Naive thymus-derived CD8-positive, alpha-beta T cell (primary cell): ENCODE data around the gene RHO. TPM values are rescaled to one million over a fixed set of nuclear protein-coding genes. Genes with fewer than 3 reads are reported as not detected.
"Not testable (repeated sequence)": the region's sequence is repeated elsewhere in the genome, so short reads cannot be mapped to it uniquely, and the experiment has no call there.

Source experiments
- ATAC-seq, 2 donors: fragments of 150-1000 bp; cut with Tn5 transposase in 1 of 2; sonication (Bioruptor Pico), chemical (Tn5 transposase) in 1 of 2; 1 replicate in 1 of 2; 2 replicates in 1 of 2; pipeline ENCODE4 v1.10.0; 2021; ENCODE audit warnings: mild to moderate bottlenecking in 2 of 2, moderate library complexity in 2 of 2
- POLR2A ChIA-PET: fragments of 350-600 bp; sonication (Branson Sonifier 250); formaldehyde crosslinking; loops from one replicate; lab custom pipeline; 2021; ENCODE audit warnings: antibody characterized with exemption; lab: Charles Lee
- DNase-seq, 10 donors: peaks; one replicate each; pipeline versions ENCODE4 v3.0.0 to v3.0.0-alpha.2; 2020 to 2022
- H3K27ac Mint-ChIP-seq, 10 donors: one replicate each; pipeline ENCODE4 v1.8.0; 2020 to 2022; ENCODE audit warnings: mild to moderate bottlenecking in 10 of 10, mixed read lengths in 10 of 10, moderate library complexity in 4 of 10, inconsistent platforms in 1 of 10
- H3K27me3 Mint-ChIP-seq, 5 donors: one replicate each; pipeline ENCODE4 v1.8.0; 2021 to 2022; ENCODE audit warnings: mixed read lengths in 5 of 5
- H3K36me3 Mint-ChIP-seq, 3 donors: one replicate each; pipeline ENCODE4 v1.8.0; 2020 to 2022; ENCODE audit warnings: mixed read lengths in 3 of 3, mild to moderate bottlenecking in 2 of 3, inconsistent platforms in 1 of 3
- H3K4me1 Mint-ChIP-seq, 4 donors: one replicate each; pipeline ENCODE4 v1.8.0; 2021 to 2022; ENCODE audit warnings: mixed read lengths in 4 of 4
- H3K4me3 Mint-ChIP-seq, 10 donors: one replicate each; pipeline ENCODE4 v1.8.0; 2020 to 2022; ENCODE audit warnings: mild to moderate bottlenecking in 10 of 10, mixed read lengths in 10 of 10, moderate library complexity in 6 of 10, inconsistent platforms in 1 of 10
- H3K9me3 Mint-ChIP-seq, 9 donors: one replicate each; pipeline ENCODE4 v1.8.0; 2020 to 2022; ENCODE audit warnings: mixed read lengths in 9 of 9, mild to moderate bottlenecking in 3 of 9, inconsistent platforms in 1 of 9, moderate library complexity in 1 of 9
- polyA plus RNA-seq, 3 donors: library from polyadenylated mRNA; unstranded; fragments of 300-500 nt; fragmentation: Illumina TruSeq; gene quantifications; one replicate each; pipeline ENCODE4 v1.2.3, GENCODE V29; 2021
- total RNA-seq, 8 experiments: library from RNA in 2 of 8; stranded (reverse) in 2 of 8; gene quantifications; one replicate each; pipeline ENCODE4 v1.2.3 and lab custom pipeline; 2021 to 2026

The RHO gene
- total and polyA plus RNA-seq, 5 experiments from 2014 or later = 0.13 TPM; not detected in 4

GRCh38 chr3:129490273-129490675, 38.2 kb upstream of the RHO start:
- Mint-ChIP-seq H3K36me3 (peaks cover 0 to 17% (median 5%) of the 10 kb centered on the region in 3 donors), H3K27me3 (no peaks in the 10 kb centered on the region), H3K9me3 (no peaks in the 10 kb centered on the region), H3K4me3 (no peak overlapping the region), H3K4me1 (peaks cover 0 to 6% (median 0%) of the 10 kb centered on the region in 4 donors), H3K27ac (peak overlapping the region in 2 of 10 donors; percentile 43)
- POLR2A ChIA-PET = no interaction called here
- DNase-seq (peak; percentile 15 to 73 (median 50)), ATAC-seq (peak; percentile 92 to 96)

DNA sequence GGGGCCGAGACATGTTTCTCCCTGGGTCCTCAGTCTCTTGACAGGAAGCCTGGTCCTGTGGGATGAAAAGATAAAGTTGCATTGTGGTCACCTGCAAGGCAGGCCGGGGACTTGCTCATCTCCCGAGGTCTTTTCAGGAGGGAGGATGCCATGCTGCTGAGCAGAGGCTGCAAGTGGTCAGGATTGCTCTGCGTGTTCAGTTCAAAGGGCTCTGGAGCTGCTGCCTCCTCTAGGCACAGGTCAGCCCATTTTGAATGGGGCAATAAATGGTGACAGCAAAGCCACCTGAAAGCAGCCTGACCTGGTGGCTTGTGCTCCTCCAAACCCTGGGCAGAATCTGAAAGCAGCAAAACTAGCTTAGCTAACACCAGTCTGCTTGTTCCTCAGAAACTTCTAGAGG, 37.4 kb upstream of the RHO start:
- H3K36me3 Mint-ChIP-seq = peaks cover 0 to 17% (median 5%) of the 10 kb centered on the region in 3 donors
- H3K9me3 Mint-ChIP-seq, POLR2A ChIA-PET, H3K4me1 Mint-ChIP-seq, H3K27me3 Mint-ChIP-seq, H3K4me3 Mint-ChIP-seq, ATAC-seq, H3K27ac Mint-ChIP-seq, DNase-seq: not testable (repeated sequence)

DNA sequence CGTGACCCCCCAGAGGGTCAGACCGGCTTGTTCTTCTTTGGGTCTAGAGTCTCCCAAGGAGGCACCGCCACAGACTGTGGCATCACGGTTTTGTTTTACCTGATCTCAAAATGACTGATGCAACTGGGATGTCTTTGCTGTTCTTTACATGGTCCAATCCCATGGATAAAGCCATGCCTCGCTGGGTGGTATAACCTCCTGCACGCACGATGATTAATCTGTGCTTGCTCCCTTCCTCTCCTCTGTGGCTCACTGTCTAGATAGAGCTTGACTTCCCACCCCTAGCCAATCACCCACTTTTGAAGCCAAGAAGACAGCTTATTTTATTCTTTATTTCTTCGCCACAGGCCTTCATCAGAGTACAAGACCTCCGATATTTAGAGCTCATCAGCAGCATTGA, 36.6 kb upstream of the RHO start:
- POLR2A ChIA-PET = no interaction called here
- ATAC-seq = no peak
- H3K27ac Mint-ChIP-seq = peak overlapping the region in 2 of 10 donors; percentile 29 to 76

DNA sequence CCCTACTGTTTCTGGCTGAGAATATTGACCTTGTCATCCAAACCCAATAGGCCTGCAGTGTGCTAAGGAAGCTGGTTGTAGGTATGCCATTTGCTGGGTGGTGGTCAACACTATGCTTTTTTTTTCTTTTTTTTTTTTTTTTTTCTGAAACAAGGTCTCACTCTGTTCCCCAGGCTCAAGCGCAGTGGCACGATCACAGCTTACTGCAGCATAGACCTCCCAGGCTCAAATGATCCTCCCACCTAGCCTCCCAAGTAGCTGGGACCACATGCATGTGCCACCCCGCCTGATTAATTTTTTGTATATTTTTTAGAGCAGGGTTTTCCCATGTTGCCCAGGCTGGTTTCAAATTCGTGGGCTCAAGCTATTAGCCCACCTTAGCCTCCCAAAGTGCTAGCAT, 35.7 kb upstream of the RHO start:
- H3K27ac Mint-ChIP-seq = no peak overlapping the region
- no peak for ATAC-seq
- POLR2A ChIA-PET = no interaction called here

More for the DNA sequence above, 36.6 kb upstream of the RHO start:
- Mint-ChIP-seq H3K27me3 (no peaks in the 10 kb centered on the region), H3K4me3 (no peak overlapping the region), H3K9me3 (no peaks in the 10 kb centered on the region), H3K4me1 (peaks cover 0 to 6% (median 0%) of the 10 kb centered on the region in 4 donors), H3K36me3 (peaks cover 0 to 22% (median 1%) of the 10 kb centered on the region in 3 donors)
- no peak for DNase-seq

DNA sequence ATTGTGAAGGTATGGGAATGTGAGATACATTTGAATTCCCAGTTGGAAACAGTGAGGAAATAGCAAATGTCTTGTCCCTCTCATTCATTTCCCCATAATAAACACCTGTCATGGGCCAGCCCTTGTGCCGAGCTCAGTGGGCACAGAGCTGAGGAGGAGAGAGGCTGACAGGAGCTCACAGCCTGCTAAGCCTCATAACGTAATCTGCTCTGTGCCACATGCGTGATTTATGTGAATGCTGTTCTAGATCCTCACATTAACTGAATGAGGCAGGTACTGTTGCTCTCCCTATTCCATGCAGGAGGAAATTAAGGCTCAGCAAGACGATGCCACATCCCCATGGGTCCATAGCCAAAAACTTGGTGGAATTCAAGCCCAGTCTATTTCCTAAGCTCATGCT, 35.2 kb upstream of the RHO start:
- Mint-ChIP-seq H3K4me3 (no peak overlapping the region), H3K27me3 (no peaks in the 10 kb centered on the region), H3K4me1 (peaks cover 0 to 6% (median 0%) of the 10 kb centered on the region in 4 donors), H3K27ac (no peak overlapping the region), H3K9me3 (no peaks in the 10 kb centered on the region), H3K36me3 (peaks cover 0 to 28% (median 1%) of the 10 kb centered on the region in 3 donors)
- ATAC-seq (no peak), DNase-seq (peak in 1 of 10 donors; percentile 18)
- POLR2A ChIA-PET = no interaction called here

More for the DNA sequence above, 35.7 kb upstream of the RHO start:
- DNase-seq = no peak
- Mint-ChIP-seq H3K9me3 (no peaks in the 10 kb centered on the region), H3K4me3 (no peak overlapping the region), H3K27me3 (no peaks in the 10 kb centered on the region), H3K4me1 (peaks cover 0 to 6% (median 0%) of the 10 kb centered on the region in 4 donors), H3K36me3 (peaks cover 0 to 28% (median 1%) of the 10 kb centered on the region in 3 donors)

DNA sequence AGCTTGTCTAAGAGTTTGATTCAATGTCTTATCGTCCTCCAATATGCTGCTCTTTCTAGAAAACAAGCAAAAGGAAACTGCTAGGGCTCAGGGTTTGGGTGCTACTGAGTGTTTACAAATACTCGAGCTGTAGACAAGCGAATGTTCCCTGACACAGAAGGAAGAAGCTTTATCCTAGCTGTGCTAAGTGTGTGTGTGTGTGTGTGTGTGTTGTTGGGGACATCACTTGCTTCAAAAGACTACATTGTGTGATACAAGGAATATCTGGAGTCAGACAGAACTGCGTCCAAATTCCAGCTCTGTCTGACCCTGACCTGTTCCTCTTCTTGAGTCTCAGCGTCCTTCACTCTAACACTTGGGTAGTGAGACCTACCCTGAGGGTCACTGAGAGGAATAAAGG, 33.9 kb upstream of the RHO start:
- H3K4me1 Mint-ChIP-seq, POLR2A ChIA-PET, H3K9me3 Mint-ChIP-seq, ATAC-seq, H3K27me3 Mint-ChIP-seq, DNase-seq, H3K4me3 Mint-ChIP-seq: not testable (repeated sequence)
- peaks cover 0 to 24% (median 1%) of the 10 kb centered on the region in 3 donors for H3K36me3 Mint-ChIP-seq
- peak overlapping the region in 2 of 10 donors; percentile 4 to 19 for H3K27ac Mint-ChIP-seq

GRCh38 chr3:129495006-129495639, 33.3 kb upstream of the RHO start:
- ATAC-seq, H3K4me1 Mint-ChIP-seq, H3K27me3 Mint-ChIP-seq, DNase-seq, H3K27ac Mint-ChIP-seq, H3K4me3 Mint-ChIP-seq, H3K9me3 Mint-ChIP-seq, POLR2A ChIA-PET: not testable (repeated sequence)
- H3K36me3 Mint-ChIP-seq = peaks cover 0 to 24% (median 1%) of the 10 kb centered on the region in 3 donors

- H3K4me3 Mint-ChIP-seq, H3K9me3 Mint-ChIP-seq, DNase-seq, H3K27ac Mint-ChIP-seq, ATAC-seq, H3K27me3 Mint-ChIP-seq, POLR2A ChIA-PET, H3K4me1 Mint-ChIP-seq: not testable (repeated sequence)
- peaks cover 0 to 25% (median 4%) of the 10 kb centered on the region in 3 donors for H3K36me3 Mint-ChIP-seq
Observed at GRCh38 chr3:129497876-129498275, 30.6 kb upstream of the RHO start.

DNA sequence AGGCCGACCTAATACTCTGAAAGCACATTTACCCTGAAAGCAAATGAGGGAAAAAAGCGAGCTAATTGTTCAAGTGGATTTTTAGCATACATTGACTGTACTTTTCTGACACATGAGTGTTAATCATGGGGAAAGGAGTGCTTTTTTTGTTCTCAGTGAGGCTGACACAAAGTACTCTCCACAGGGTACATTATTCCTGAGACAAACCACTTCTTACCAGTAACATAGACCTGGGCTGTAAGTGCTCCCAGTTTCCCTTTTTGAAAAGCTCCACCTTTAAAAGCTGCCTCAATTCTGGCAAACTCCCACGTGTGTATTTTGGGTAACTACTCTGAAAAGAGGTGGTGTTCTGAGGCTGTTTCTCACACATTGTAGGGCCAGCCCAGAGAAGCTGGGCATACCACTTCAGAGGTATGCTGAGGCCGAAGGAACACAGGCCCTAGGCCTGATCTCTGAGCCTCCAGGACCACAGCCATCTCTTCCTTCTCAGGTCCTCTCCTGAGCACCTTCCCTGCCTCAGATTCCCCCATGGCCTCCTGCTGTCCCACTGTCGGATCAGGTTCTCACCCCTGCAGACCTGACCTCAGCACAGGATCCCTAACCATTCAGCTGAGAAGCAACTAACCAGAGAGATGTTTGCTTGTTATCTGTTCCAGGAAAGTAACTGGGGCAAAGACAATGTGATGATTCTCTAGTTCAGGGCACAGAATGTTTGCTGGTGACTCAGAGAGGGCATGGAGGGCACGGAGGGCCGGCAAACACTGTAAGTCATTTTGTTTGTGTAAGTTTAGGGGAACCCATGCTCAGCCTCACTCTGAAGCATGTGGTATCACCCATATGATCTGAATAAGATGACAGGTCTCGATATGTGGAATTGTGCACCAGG, 29.6 kb upstream of the RHO start:
- H3K4me3 Mint-ChIP-seq, POLR2A ChIA-PET, H3K4me1 Mint-ChIP-seq, H3K9me3 Mint-ChIP-seq, H3K27me3 Mint-ChIP-seq, ATAC-seq, DNase-seq: not testable (repeated sequence)
- Mint-ChIP-seq H3K27ac (peak overlapping the region in 1 of 10 donors; percentile 32), H3K36me3 (peaks cover 0 to 22% (median 5%) of the 10 kb centered on the region in 3 donors)

DNA sequence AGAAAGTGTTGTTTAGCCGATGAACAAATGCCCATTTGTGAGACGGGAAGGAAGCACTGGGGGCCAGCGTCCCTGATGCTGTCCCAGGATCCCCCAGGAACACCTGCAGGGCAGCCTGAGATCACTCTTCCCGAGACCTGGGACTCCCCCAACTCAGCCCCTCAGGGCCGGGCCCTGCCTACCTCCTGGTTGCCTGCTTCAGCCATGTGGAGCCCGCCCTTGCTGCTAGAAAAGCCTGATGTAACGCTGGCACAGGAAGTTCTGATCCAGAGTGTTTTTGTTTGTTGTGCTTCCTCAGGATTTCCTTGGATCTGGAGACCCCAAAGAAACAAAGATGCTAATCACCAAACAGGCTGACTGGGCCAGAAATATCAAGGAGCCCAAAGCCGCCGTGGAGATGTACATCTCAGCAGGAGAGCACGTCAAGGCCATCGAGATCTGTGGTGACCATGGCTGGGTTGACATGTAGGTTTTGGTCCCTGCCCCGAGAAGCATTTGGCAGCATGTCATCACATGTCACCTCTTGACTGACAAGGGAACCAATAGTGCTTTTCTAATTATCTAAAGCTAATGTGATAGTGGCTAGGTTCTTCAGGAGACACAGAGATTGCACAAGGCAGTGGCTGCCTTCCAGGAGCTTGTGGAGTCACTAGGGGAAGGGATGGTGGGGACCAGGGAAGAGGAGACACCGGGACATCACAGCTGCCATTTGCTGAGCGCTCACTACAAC, 28.7 kb upstream of the RHO start:
- H3K27me3 Mint-ChIP-seq, H3K27ac Mint-ChIP-seq, POLR2A ChIA-PET, H3K4me1 Mint-ChIP-seq, DNase-seq, ATAC-seq, H3K4me3 Mint-ChIP-seq, H3K9me3 Mint-ChIP-seq: not testable (repeated sequence)
- H3K36me3 Mint-ChIP-seq = peaks cover 0 to 23% (median 5%) of the 10 kb centered on the region in 3 donors

DNA sequence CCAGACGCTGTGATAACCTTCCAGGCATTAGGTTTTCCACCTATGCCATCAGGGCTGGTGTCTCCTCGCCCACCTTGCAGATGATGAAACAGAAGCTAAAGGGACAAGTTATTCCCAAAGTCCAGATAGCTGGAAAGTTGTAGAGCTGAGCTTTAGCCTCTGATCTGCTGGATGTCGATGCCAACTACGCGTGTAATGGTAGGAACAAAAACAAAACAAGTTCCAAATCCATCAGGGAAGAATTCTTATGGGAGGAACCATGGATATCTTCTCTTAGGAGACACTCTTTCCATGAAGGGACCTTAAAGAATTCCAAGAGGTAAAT, 28.1 kb upstream of the RHO start:
- DNase-seq (no peak), ATAC-seq (no peak)
- POLR2A ChIA-PET = no interaction called here
- no peaks in the 10 kb centered on the region for H3K27me3 Mint-ChIP-seq
- no peak overlapping the region for H3K27ac Mint-ChIP-seq
- H3K4me1 Mint-ChIP-seq = peaks cover 0 to 5% (median 1%) of the 10 kb centered on the region in 4 donors
- peaks cover 0 to 27% (median 5%) of the 10 kb centered on the region in 3 donors for H3K36me3 Mint-ChIP-seq
- no peak overlapping the region for H3K4me3 Mint-ChIP-seq
- no peaks in the 10 kb centered on the region for H3K9me3 Mint-ChIP-seq

GRCh38 chr3:129501630-129502029, 26.8 kb upstream of the RHO start:
- H3K4me3 Mint-ChIP-seq = no peak overlapping the region
- no peak for ATAC-seq
- DNase-seq = no peak
- peaks cover 0 to 24% (median 5%) of the 10 kb centered on the region in 3 donors for H3K36me3 Mint-ChIP-seq
- H3K9me3 Mint-ChIP-seq = no peaks in the 10 kb centered on the region
- H3K27me3 Mint-ChIP-seq = no peaks in the 10 kb centered on the region
- peak overlapping the region in 2 of 10 donors; percentile 39 to 77 for H3K27ac Mint-ChIP-seq
- POLR2A ChIA-PET = no interaction called here
- H3K4me1 Mint-ChIP-seq = peaks cover 0 to 5% (median 1%) of the 10 kb centered on the region in 4 donors
